GM23338 (cell line): ENCODE data around the gene ATP13A4.

ENCODE experiments used
- CREB1 ChIP-seq: fragments of 250-450 bp; sonication (Bioruptor Pico); IDR thresholded peaks from 2 replicates; pipeline ENCODE4 v1.5.0; 2020; ENCODE audit warnings: low read depth, mild to moderate bottlenecking, moderate library complexity
- CTCF ChIP-seq, 2 experiments: fragments of 200-600 bp in 1 of 2; sonication (generic) in 1 of 2; conservative IDR thresholded peaks; 2 replicates each; pipeline versions ENCODE4 v1.5.1 to v1.6.1; 2016 to 2017; ENCODE audit warnings: antibody characterized with exemption in 2 of 2, low read depth in 2 of 2, mild to moderate bottlenecking in 2 of 2, moderate library complexity in 1 of 2
- EZH2 ChIP-seq: fragments of 200-600 bp; sonication (generic); IDR thresholded peaks from one replicate; pipeline ENCODE4 v1.8.0; 2017; ENCODE audit warnings: antibody characterized with exemption, mild to moderate bottlenecking, low read depth; ENCODE audit not compliant: unreplicated experiment
- EZH2phosphoT487 ChIP-seq: fragments of 200-600 bp; sonication (generic); IDR thresholded peaks from one replicate; pipeline ENCODE4 v1.8.1; 2018; ENCODE audit warnings: antibody characterized with exemption; ENCODE audit not compliant: unreplicated experiment
- JUNB ChIP-seq: IDR thresholded peaks from one replicate; pipeline ENCODE4 v1.6.1; 2016; ENCODE audit warnings: antibody characterized with exemption; ENCODE audit not compliant: unreplicated experiment
- NANOG ChIP-seq: IDR thresholded peaks from 2 replicates; pipeline ENCODE4 v1.6.1; 2016; ENCODE audit warnings: antibody characterized with exemption, borderline replicate concordance
- POLR2AphosphoS5 ChIP-seq: IDR thresholded peaks from 2 replicates; pipeline ENCODE4 v1.6.1; 2016; ENCODE audit warnings: antibody characterized with exemption, low read depth
- REST ChIP-seq: IDR thresholded peaks from one replicate; pipeline ENCODE4 v1.6.1; 2018; ENCODE audit warnings: antibody characterized with exemption; ENCODE audit not compliant: unreplicated experiment
- STAT1 ChIP-seq: IDR thresholded peaks from one replicate; pipeline ENCODE4 v1.6.1; 2016; ENCODE audit warnings: antibody characterized with exemption; ENCODE audit not compliant: unreplicated experiment
- ZNF114 ChIP-seq: fragments of 250-450 bp; sonication (Bioruptor Pico); IDR thresholded peaks from 2 replicates; pipeline ENCODE4 v1.5.0; 2020; ENCODE audit warnings: mild to moderate bottlenecking, moderate library complexity
- ZNF331 ChIP-seq: fragments of 250-450 bp; sonication (Bioruptor Pico); IDR thresholded peaks from 2 replicates; pipeline ENCODE4 v1.5.0; 2020; ENCODE audit warnings: low read depth, mild to moderate bottlenecking, moderate library complexity
- TF ChIP-seq, protein P1 (sequence below): IDR thresholded peaks from 2 replicates; pipeline ENCODE4 v1.6.1; 2016; ENCODE audit warnings: antibody characterized with exemption
- TF ChIP-seq, protein P2 (sequence below): fragments of 250-450 bp; sonication (Bioruptor Pico); IDR thresholded peaks from 2 replicates; pipeline ENCODE4 v1.5.0; 2020; ENCODE audit warnings: mild to moderate bottlenecking, moderate library complexity

DNA sequence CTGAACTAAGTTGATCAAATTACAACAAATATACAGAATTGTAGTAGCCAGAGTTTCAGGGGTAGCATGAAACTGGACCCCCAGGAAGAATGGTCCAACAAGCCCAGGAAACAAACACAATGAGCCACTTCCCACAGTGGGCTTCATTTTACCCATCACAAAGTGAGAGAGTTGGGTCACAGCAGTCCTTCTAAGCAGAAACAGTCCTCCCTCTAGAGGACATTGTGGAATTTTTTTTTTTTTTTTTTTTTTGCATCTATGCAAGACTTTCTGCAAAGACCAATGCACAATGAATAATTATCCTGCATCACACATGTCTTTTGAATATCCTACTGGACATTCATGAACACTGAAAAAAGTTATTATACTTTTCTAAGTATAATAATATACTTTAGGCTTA lies 102.4 kb downstream of the ATP13A4 start:
- TF ChIP-seq REST = no peak
- TF ChIP-seq CTCF (conservative IDR thresholded peaks at IDR 0.05; ENCODE audit: low read depth in 2 of 2) = peak; percentile 50 to 57
- no peak for TF ChIP-seq EZH2
- no peak for TF ChIP-seq POLR2AphosphoS5
- TF ChIP-seq, protein P1, sequence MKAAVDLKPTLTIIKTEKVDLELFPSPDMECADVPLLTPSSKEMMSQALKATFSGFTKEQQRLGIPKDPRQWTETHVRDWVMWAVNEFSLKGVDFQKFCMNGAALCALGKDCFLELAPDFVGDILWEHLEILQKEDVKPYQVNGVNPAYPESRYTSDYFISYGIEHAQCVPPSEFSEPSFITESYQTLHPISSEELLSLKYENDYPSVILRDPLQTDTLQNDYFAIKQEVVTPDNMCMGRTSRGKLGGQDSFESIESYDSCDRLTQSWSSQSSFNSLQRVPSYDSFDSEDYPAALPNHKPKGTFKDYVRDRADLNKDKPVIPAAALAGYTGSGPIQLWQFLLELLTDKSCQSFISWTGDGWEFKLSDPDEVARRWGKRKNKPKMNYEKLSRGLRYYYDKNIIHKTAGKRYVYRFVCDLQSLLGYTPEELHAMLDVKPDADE = no peak
- no peak for TF ChIP-seq ZNF114 (CRISPR knock-in tag)
- no peak for TF ChIP-seq CREB1 (CRISPR knock-in tag)
- no peak for TF ChIP-seq JUNB
- no peak for TF ChIP-seq EZH2phosphoT487
- TF ChIP-seq ZNF331 (CRISPR knock-in tag) = no peak
- TF ChIP-seq, protein P2, sequence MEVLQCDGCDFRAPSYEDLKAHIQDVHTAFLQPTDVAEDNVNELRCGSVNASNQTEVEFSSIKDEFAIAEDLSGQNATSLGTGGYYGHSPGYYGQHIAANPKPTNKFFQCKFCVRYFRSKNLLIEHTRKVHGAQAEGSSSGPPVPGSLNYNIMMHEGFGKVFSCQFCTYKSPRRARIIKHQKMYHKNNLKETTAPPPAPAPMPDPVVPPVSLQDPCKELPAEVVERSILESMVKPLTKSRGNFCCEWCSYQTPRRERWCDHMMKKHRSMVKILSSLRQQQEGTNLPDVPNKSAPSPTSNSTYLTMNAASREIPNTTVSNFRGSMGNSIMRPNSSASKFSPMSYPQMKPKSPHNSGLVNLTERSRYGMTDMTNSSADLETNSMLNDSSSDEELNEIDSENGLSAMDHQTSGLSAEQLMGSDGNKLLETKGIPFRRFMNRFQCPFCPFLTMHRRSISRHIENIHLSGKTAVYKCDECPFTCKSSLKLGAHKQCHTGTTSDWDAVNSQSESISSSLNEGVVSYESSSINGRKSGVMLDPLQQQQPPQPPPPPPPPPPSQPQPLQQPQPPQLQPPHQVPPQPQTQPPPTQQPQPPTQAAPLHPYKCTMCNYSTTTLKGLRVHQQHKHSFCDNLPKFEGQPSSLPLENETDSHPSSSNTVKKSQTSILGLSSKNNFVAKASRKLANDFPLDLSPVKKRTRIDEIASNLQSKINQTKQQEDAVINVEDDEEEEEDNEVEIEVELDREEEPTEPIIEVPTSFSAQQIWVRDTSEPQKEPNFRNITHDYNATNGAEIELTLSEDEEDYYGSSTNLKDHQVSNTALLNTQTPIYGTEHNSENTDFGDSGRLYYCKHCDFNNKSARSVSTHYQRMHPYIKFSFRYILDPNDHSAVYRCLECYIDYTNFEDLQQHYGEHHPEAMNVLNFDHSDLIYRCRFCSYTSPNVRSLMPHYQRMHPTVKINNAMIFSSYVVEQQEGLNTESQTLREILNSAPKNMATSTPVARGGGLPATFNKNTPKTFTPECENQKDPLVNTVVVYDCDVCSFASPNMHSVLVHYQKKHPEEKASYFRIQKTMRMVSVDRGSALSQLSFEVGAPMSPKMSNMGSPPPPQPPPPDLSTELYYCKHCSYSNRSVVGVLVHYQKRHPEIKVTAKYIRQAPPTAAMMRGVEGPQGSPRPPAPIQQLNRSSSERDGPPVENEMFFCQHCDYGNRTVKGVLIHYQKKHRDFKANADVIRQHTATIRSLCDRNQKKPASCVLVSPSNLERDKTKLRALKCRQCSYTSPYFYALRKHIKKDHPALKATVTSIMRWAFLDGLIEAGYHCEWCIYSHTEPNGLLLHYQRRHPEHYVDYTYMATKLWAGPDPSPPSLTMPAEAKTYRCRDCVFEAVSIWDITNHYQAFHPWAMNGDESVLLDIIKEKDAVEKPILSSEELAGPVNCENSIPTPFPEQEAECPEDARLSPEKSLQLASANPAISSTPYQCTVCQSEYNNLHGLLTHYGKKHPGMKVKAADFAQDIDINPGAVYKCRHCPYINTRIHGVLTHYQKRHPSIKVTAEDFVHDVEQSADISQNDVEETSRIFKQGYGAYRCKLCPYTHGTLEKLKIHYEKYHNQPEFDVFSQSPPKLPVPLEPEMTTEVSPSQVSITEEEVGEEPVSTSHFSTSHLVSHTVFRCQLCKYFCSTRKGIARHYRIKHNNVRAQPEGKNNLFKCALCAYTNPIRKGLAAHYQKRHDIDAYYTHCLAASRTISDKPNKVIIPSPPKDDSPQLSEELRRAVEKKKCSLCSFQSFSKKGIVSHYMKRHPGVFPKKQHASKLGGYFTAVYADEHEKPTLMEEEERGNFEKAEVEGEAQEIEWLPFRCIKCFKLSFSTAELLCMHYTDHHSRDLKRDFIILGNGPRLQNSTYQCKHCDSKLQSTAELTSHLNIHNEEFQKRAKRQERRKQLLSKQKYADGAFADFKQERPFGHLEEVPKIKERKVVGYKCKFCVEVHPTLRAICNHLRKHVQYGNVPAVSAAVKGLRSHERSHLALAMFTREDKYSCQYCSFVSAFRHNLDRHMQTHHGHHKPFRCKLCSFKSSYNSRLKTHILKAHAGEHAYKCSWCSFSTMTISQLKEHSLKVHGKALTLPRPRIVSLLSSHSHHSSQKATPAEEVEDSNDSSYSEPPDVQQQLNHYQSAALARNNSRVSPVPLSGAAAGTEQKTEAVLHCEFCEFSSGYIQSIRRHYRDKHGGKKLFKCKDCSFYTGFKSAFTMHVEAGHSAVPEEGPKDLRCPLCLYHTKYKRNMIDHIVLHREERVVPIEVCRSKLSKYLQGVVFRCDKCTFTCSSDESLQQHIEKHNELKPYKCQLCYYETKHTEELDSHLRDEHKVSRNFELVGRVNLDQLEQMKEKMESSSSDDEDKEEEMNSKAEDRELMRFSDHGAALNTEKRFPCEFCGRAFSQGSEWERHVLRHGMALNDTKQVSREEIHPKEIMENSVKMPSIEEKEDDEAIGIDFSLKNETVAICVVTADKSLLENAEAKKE = no peak
- no peak for TF ChIP-seq NANOG
- no peak for TF ChIP-seq STAT1
